Right cardiac atrium (tissue), 5 donors: ENCODE results near the gene LPAR4. TPM values are rescaled to one million over a fixed set of nuclear protein-coding genes. Genes with fewer than 3 reads are reported as not detected.
"Not testable (repeated sequence)": the region's sequence is repeated elsewhere in the genome, so short reads cannot be mapped to it uniquely, and the experiment has no call there.

Experiments used
- ATAC-seq, 2 donors: fragments of 200-7000 bp; cut with Tn5 transposase; one replicate each; pipeline versions ENCODE4 v1.8.0 to v1.9.1; 2020; ENCODE audit warnings: moderate library complexity in 2 of 2, mild to moderate bottlenecking in 1 of 2
- DNase-seq, 3 donors: peaks; one replicate each; pipeline ENCODE4 v3.0.0-alpha.2; 2020
- H3K27ac ChIP-seq: one replicate; pipeline ENCODE4 v1.5.1; 2013; ENCODE audit warnings: mild to moderate bottlenecking, low read length, control low read depth, moderate library complexity
- H3K27me3 ChIP-seq: one replicate; pipeline ENCODE4 v1.6.1; 2013; ENCODE audit not compliant: control insufficient read depth, insufficient read depth
- H3K4me1 ChIP-seq: one replicate; pipeline ENCODE4 v1.6.1; 2013; ENCODE audit warnings: low read length; ENCODE audit not compliant: control insufficient read depth, insufficient read depth
- H3K4me3 ChIP-seq: one replicate; pipeline ENCODE4 v1.5.1; 2013; ENCODE audit warnings: low read length, control low read depth
- H3K9me3 ChIP-seq: one replicate; pipeline ENCODE4 v1.6.1; 2013; ENCODE audit warnings: low read length; ENCODE audit not compliant: control insufficient read depth
- WGBS: extraction: QIAGEN DNeasy Blood & Tissue Kit; methylation state at CpG from one replicate; pipeline ENCODE4 v1.1.7; 2013; 5-methylcytosine and 5-hydroxymethylcytosine counted together
- intact Hi-C, 4 donors: fragments of 100-400 bp; cut with DNase I; formaldehyde crosslinking; loops; one replicate each; pipeline versions ENCODE4 v1.11.0 to v1.14.0; 2022 to 2023
- polyA plus RNA-seq: library from polyadenylated mRNA; stranded (reverse); fragments of 200-250 nt; gene quantifications from one replicate; pipeline ENCODE4 v1.2.3, GENCODE V29; 2013
- total RNA-seq, 4 donors: library from RNA; stranded (reverse); fragmentation: NEBNext Ultra II Directional; extraction: Animal tissue kit (Norgen Biotek cat#: 25700); gene quantifications; one replicate each; pipeline ENCODE4 v1.2.1, GENCODE V29; 2021
- donor health status: healthy with polysubstance abuse.
- donor health status: DM: no; HTN: yes; CAD: no.
- donor health status: DM: no; HTN: no; CAD: no.
- donor health status: DM: no; HTN: yes; CAD: no; lungs with severe emphysema.
- donor health status: DM: yes; HTN: yes; CAD: no.

Gene LPAR4
- total and polyA plus RNA-seq, 5 donors: 0.14 to 0.72 (median 0.32) TPM

DNA sequence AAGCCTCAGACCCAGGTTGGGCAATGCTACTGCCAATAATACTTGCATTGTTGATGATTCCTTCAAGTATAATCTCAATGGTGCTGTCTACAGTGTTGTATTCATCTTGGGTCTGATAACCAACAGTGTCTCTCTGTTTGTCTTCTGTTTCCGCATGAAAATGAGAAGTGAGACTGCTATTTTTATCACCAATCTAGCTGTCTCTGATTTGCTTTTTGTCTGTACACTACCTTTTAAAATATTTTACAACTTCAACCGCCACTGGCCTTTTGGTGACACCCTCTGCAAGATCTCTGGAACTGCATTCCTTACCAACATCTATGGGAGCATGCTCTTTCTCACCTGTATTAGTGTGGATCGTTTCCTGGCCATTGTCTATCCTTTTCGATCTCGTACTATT, 7.4 kb downstream of the LPAR4 start:
- 88% methylated on average over 5 of the region's 5 CpGs for WGBS
- H3K4me1 ChIP-seq: no peaks in the 10 kb centered on the region
- no peak overlapping the region for H3K27ac ChIP-seq
- intact Hi-C loops: no loop called here
- H3K4me3 ChIP-seq: no peak overlapping the region
- no peak for ATAC-seq
- H3K27me3 ChIP-seq: no peaks in the 10 kb centered on the region
- DNase-seq: no peak
- no peaks in the 10 kb centered on the region for H3K9me3 ChIP-seq

DNA sequence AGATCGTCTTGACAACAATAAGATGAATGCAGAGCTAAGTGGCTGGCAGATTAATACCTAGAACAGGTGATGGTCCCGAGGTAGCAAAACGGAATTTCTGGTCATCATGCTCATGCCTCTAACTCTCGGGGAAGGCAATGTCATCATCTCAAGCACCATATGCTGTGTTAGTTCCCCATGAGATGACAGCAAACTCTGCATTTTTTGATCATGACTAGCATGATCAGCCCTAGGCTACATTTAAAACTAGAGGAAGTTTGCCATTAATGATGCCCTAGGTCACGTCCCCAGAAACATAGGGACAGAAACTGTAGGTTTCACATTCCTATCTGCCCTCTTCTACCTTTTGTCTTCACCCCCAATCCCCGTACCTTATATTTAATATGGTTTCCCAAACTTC, 11.6 kb downstream of the LPAR4 start:
- Histone ChIP-seq H3K27ac (no peak overlapping the region), H3K9me3 (no peaks in the 10 kb centered on the region), H3K4me3 (no peak overlapping the region), H3K27me3 (no peaks in the 10 kb centered on the region), H3K4me1 (no peaks in the 10 kb centered on the region)
- intact Hi-C loops: no loop called here
- no peak for ATAC-seq
- whole genome bisulfite sequencing: 89% methylated on average over 6 of the region's 6 CpGs
- no peak for DNase-seq

DNA sequence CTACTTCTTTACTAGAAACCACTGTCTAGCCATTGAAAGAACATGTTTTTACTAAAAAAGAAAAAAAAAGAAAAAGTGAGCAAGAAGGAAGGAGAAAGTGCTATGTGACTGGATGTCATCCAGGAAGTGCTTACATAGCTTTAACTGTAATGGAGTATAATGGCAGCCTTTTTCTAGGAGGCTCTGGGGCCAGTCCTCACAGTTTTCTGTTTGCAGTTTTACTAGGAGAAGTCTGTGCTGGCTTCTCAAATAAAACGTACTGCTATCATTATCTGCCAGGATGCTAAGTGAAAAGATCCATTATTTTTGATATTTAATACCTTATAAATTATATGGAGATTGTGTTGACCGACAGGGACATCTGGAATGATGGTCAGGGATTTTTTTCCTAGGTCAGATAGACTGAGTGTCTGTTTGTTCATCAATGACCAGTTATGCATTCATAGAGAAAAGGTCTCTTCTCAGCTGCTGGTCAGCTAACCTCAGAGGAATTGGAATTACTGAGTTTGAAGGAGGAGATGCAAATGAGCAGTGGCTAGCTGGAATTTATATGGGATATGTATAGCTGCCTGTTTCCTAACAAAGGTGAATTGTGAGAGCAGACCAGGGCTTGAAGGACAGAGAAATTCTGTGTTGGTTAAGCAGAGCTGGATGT, 21.7 kb downstream of the LPAR4 start:
- H3K27me3 ChIP-seq: no peaks in the 10 kb centered on the region
- H3K9me3 ChIP-seq: no peaks in the 10 kb centered on the region
- DNase-seq (no peak), ATAC-seq (no peak)
- 60% methylated on average over 2 of the region's 2 CpGs for WGBS
- no peak overlapping the region for H3K4me3 ChIP-seq
- intact Hi-C loops: no loop called here
- no peak overlapping the region for H3K27ac ChIP-seq
- no peaks in the 10 kb centered on the region for H3K4me1 ChIP-seq

DNA sequence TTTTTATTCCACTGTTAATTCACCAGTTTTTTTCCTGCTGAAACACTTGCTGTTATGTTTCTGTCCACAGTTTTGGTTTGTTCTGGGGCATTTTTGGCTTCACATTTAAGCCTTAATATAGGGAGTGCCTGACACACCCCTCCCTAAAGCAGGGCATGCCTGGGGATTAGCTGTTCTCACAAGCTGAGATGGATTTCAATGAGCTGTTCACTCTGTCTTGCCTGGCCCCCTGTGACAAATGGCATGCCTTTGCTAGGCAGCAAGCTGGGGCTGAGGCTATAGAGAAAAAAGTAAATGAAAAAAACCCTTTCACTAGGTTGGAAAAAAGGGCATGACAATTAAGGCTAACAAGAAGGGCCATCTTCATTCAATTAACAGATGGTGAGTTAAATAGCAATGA, 22.4 kb downstream of the LPAR4 start:
- ATAC-seq: no peak
- intact Hi-C loops: no loop called here
- Histone ChIP-seq H3K4me3 (no peak overlapping the region), H3K4me1 (no peaks in the 10 kb centered on the region), H3K9me3 (no peaks in the 10 kb centered on the region), H3K27me3 (no peaks in the 10 kb centered on the region), H3K27ac (no peak overlapping the region)
- DNase-seq: no peak

DNA sequence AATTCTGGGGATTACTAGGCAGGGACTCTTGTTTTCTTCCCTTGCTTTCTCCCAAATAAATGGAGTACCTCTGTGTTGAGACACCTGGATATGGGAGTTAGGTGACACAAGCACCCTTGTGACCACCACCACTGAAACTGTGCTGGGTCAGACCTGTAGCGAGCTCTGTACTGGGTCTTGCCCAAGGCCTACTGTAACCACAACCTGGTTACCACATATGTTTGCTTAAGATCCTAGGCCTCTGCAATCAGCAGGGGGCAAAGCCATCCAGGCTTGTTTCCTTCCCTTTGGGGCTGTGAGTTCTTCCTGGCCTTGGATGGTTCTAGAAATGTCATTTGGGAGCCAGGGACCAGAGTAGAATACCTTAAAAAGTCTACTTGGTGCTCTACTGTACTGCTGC, 49.4 kb downstream of the LPAR4 start:
- no peak for ATAC-seq
- no peaks in the 10 kb centered on the region for H3K27me3 ChIP-seq

DNA sequence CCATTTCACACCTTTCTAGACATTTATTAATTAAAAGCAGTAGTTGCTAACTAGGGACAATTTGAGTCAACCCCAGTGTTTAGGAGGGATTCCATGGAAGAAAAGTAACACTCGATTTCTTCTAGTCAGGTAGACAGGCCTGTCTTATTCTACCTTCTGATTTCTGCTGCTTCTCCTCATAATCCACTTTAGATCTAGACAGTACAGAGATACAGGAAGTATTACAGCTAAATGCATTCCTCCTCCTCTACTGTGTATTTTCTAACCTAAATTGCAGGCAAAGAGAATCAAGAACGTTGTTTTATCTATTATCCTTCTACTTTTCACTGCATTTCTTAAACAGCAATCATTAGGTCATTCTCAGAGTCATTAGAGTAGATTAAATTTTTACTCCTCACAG, 52.6 kb downstream of the LPAR4 start:
- intact Hi-C loops: no loop called here
- H3K4me3 ChIP-seq: no peak overlapping the region
- H3K4me1 ChIP-seq: no peaks in the 10 kb centered on the region
- WGBS: 67% methylated on average over 2 of the region's 2 CpGs
- no peak overlapping the region for H3K27ac ChIP-seq
- no peak for ATAC-seq
- no peaks in the 10 kb centered on the region for H3K9me3 ChIP-seq
- DNase-seq: no peak
- H3K27me3 ChIP-seq: no peaks in the 10 kb centered on the region

More for the DNA sequence above, 49.4 kb downstream of the LPAR4 start:
- intact Hi-C loops: no loop called here
- no peak overlapping the region for H3K27ac ChIP-seq
- no peaks in the 10 kb centered on the region for H3K9me3 ChIP-seq
- no peak for DNase-seq
- WGBS: 92% methylated on average over 1 of the region's 1 CpG
- H3K4me3 ChIP-seq: no peak overlapping the region
- H3K4me1 ChIP-seq: no peaks in the 10 kb centered on the region

DNA sequence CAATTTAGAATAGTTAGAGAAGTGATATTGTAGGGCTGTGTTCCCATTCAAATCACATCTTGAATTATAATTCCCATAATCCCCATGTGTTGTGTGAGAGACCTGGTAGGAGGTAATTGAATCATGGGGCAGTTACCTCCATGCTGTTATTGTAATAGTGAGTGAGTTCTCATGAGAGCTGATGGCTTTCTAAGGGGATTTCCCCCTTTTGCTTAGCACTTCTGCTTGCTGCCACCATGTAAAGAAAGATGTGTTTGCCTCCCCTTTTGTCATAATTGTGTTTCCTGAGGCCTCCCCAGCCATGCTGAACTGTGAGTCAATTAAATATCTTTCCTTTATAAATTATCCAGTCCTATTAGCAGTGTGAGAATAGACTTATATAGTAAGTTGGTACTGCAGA, 53.2 kb downstream of the LPAR4 start:
- Histone ChIP-seq H3K27me3 (no peaks in the 10 kb centered on the region), H3K9me3 (no peaks in the 10 kb centered on the region), H3K27ac (no peak overlapping the region), H3K4me1 (no peaks in the 10 kb centered on the region), H3K4me3 (no peak overlapping the region)
- DNase-seq: no peak
- no peak for ATAC-seq
- intact Hi-C loops: no loop called here

DNA sequence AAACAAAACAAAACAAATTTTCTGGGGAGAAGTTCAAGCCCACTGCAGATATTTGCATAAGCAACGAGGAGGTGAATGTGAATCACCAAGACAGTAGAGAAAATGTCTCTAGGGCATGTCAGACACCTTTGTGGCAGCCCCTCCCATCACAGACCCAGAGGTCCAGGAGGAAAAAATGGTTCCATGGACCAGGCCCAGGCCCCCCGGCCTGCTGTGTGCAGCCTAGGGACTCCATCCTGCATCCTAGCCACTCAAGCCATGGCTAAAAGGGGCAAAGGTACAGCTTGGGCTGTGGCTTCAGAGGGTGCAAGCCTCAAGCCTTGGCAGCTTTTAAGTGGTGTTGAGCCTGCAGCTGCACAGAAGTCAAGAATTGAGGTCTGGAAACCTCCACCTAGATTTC, 54.0 kb downstream of the LPAR4 start:
- DNase-seq (no peak), ATAC-seq (no peak)
- no peak overlapping the region for H3K4me3 ChIP-seq
- WGBS: 87% methylated on average over 2 of the region's 2 CpGs
- no peaks in the 10 kb centered on the region for H3K27me3 ChIP-seq
- no peak overlapping the region for H3K27ac ChIP-seq
- no peaks in the 10 kb centered on the region for H3K9me3 ChIP-seq
- H3K4me1 ChIP-seq: no peaks in the 10 kb centered on the region
- intact Hi-C loops: no loop called here

DNA sequence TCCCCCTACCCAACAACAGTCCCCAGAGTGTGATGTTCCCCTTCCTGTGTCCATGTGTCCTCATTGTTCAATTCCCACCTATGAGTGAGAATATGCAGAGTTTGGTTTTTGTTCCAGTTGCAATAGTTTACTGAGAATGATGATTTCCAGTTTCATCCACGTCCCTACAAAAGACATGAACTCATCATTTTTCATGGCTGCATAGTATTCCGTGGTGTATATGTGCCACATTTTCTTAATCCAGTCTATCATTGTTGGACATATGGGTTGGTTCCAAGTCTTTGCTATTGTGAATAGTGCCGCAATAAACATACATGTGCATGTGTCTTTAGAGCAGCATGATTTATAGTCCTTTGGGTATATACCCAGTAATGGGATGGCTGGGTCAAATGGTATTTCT, 55.0 kb downstream of the LPAR4 start:
- intact Hi-C loops, ATAC-seq, H3K27ac ChIP-seq, H3K27me3 ChIP-seq, H3K9me3 ChIP-seq, H3K4me3 ChIP-seq, H3K4me1 ChIP-seq, DNase-seq: not testable (repeated sequence)
- 70% methylated on average over 3 of the region's 3 CpGs for WGBS

Other genes starting within 250 kb of the LPAR4 start
- gene RTL3, start 88.4 kb upstream of the LPAR4 start, total RNA-seq: under 1 TPM in 1 of 4 donors, not detected in 3; 0.12 TPM
- 0.07 TPM for gene RTL3, start 88.4 kb upstream of the LPAR4 start, polyA plus RNA-seq
- gene P2RY10, start 197.7 kb downstream of the LPAR4 start, total RNA-seq: under 1 TPM in 2 of 4 donors, not detected in 2; 0.23 to 0.57 TPM
- not detected for gene P2RY10, start 197.7 kb downstream of the LPAR4 start, polyA plus RNA-seq